GM23338 (cell line): ENCODE results near the gene NF1. TPM values are rescaled to one million over a fixed set of nuclear protein-coding genes. Genes with fewer than 3 reads are reported as not detected.

Experiments
- ATAC-seq: fragments of 200-7000 bp; cut with Tn5 transposase; 3 replicates; pipeline ENCODE4 v1.9.1; 2020
- DNase-seq: peaks from one replicate; pipeline ENCODE4 v3.0.0-alpha.2; 2015; ENCODE audit warnings: low spot score
- H2AFZ ChIP-seq: fragments of 200-600 bp; sonication (generic); 2 replicates; pipeline ENCODE4 v1.8.0; 2016; ENCODE audit warnings: antibody characterized with exemption, mild to moderate bottlenecking, moderate library complexity
- H3F3A ChIP-seq: fragments of 200-600 bp; sonication (generic); replicated peaks from 2 replicates; pipeline ENCODE4 v1.8.0; 2017; ENCODE audit warnings: antibody characterized with exemption, mixed run types, low read depth
- H3K27ac ChIP-seq: fragments of 200-600 bp; sonication (generic); 2 replicates; pipeline ENCODE4 v1.6.1; 2016; ENCODE audit warnings: low read depth
- H3K27me3 ChIP-seq: fragments of 200-600 bp; sonication (generic); 2 replicates; pipeline ENCODE4 v1.8.0; 2016; ENCODE audit warnings: mild to moderate bottlenecking, mixed run types, moderate library complexity; ENCODE audit not compliant: insufficient read depth
- H3K36me3 ChIP-seq: fragments of 200-600 bp; sonication (generic); 2 replicates; pipeline ENCODE4 v1.8.0; 2016; ENCODE audit warnings: mild to moderate bottlenecking; ENCODE audit not compliant: insufficient read depth
- H3K4me1 ChIP-seq: fragments of 200-600 bp; sonication (generic); 2 replicates; pipeline ENCODE4 v1.8.0; 2016; ENCODE audit warnings: mild to moderate bottlenecking, moderate library complexity; ENCODE audit not compliant: insufficient read depth
- H3K4me2 ChIP-seq: fragments of 200-600 bp; sonication (generic); 2 replicates; pipeline ENCODE4 v1.7.1; 2017; ENCODE audit warnings: mixed run types
- H3K4me3 ChIP-seq: fragments of 200-600 bp; sonication (generic); 2 replicates; pipeline ENCODE4 v1.6.1; 2016; ENCODE audit warnings: mixed run types
- H3K79me2 ChIP-seq: fragments of 200-600 bp; sonication (generic); replicated peaks from 2 replicates; pipeline ENCODE4 v1.8.0; 2017; ENCODE audit warnings: mild to moderate bottlenecking; ENCODE audit not compliant: insufficient read depth
- H3K9me2 ChIP-seq: fragments of 200-600 bp; sonication (generic); 2 replicates; pipeline ENCODE4 v1.8.0; 2017; ENCODE audit not compliant: insufficient read depth
- H4K20me1 ChIP-seq: fragments of 200-600 bp; sonication (generic); replicated peaks from 2 replicates; pipeline ENCODE4 v1.8.0; 2017; ENCODE audit warnings: mild to moderate bottlenecking; ENCODE audit not compliant: insufficient read depth
- H3K27ac Mint-ChIP-seq: 2 replicates; pipeline ENCODE4 v1.8.0; 2020; ENCODE audit warnings: inconsistent platforms, mild to moderate bottlenecking, moderate library complexity, mixed read lengths
- H3K27me3 Mint-ChIP-seq: 3 replicates; pipeline ENCODE4 v1.8.0; 2022; ENCODE audit warnings: low read depth, mild to moderate bottlenecking, moderate library complexity, mixed read lengths, inconsistent platforms; ENCODE audit not compliant: insufficient read depth, poor library complexity
- H3K36me3 Mint-ChIP-seq: 3 replicates; pipeline ENCODE4 v1.8.0; 2021; ENCODE audit warnings: low read depth, mild to moderate bottlenecking, inconsistent platforms, moderate library complexity, mixed read lengths
- H3K4me1 Mint-ChIP-seq: 3 replicates; pipeline ENCODE4 v1.8.0; 2020; ENCODE audit warnings: mild to moderate bottlenecking, inconsistent platforms, mixed read lengths
- H3K4me3 Mint-ChIP-seq: 3 replicates; pipeline ENCODE4 v1.8.0; 2021; ENCODE audit warnings: moderate library complexity, mild to moderate bottlenecking, inconsistent platforms, mixed read lengths
- H3K9me3 Mint-ChIP-seq: 3 replicates; pipeline ENCODE4 v1.8.0; 2020; ENCODE audit warnings: moderate library complexity, mild to moderate bottlenecking, inconsistent platforms, mixed read lengths
- CREB1 ChIP-seq: fragments of 250-450 bp; sonication (Bioruptor Pico); IDR thresholded peaks from 2 replicates; pipeline ENCODE4 v1.5.0; 2020; ENCODE audit warnings: low read depth, mild to moderate bottlenecking, moderate library complexity
- EZH2 ChIP-seq: fragments of 200-600 bp; sonication (generic); IDR thresholded peaks from one replicate; pipeline ENCODE4 v1.8.0; 2017; ENCODE audit warnings: antibody characterized with exemption, mild to moderate bottlenecking, low read depth; ENCODE audit not compliant: unreplicated experiment
- EZH2phosphoT487 ChIP-seq: fragments of 200-600 bp; sonication (generic); IDR thresholded peaks from one replicate; pipeline ENCODE4 v1.8.1; 2018; ENCODE audit warnings: antibody characterized with exemption; ENCODE audit not compliant: unreplicated experiment
- JUNB ChIP-seq: IDR thresholded peaks from one replicate; pipeline ENCODE4 v1.6.1; 2016; ENCODE audit warnings: antibody characterized with exemption; ENCODE audit not compliant: unreplicated experiment
- NANOG ChIP-seq: IDR thresholded peaks from 2 replicates; pipeline ENCODE4 v1.6.1; 2016; ENCODE audit warnings: antibody characterized with exemption, borderline replicate concordance
- POLR2AphosphoS5 ChIP-seq: IDR thresholded peaks from 2 replicates; pipeline ENCODE4 v1.6.1; 2016; ENCODE audit warnings: antibody characterized with exemption, low read depth
- STAT1 ChIP-seq: IDR thresholded peaks from one replicate; pipeline ENCODE4 v1.6.1; 2016; ENCODE audit warnings: antibody characterized with exemption; ENCODE audit not compliant: unreplicated experiment
- ZNF114 ChIP-seq: fragments of 250-450 bp; sonication (Bioruptor Pico); IDR thresholded peaks from 2 replicates; pipeline ENCODE4 v1.5.0; 2020; ENCODE audit warnings: mild to moderate bottlenecking, moderate library complexity
- ZNF331 ChIP-seq: fragments of 250-450 bp; sonication (Bioruptor Pico); IDR thresholded peaks from 2 replicates; pipeline ENCODE4 v1.5.0; 2020; ENCODE audit warnings: low read depth, mild to moderate bottlenecking, moderate library complexity
- polyA plus RNA-seq: library from polyadenylated mRNA; unstranded; fragments of >200 nt; fragmentation: Nextera tagmentation; extraction: Ambion mirVana; gene quantifications from 2 replicates; pipeline ENCODE4 v1.2.1, GENCODE V29; 2016
- total RNA-seq: library from RNA; depleted of rRNA; stranded (reverse); fragments of >200 nt; shearing (Covaris generic); gene quantifications from 2 replicates; pipeline ENCODE4 v1.2.3, GENCODE V29; 2014
- TF ChIP-seq, protein P1 (sequence below): IDR thresholded peaks from one replicate; pipeline ENCODE4 v1.6.1; 2018; ENCODE audit warnings: antibody characterized with exemption; ENCODE audit not compliant: unreplicated experiment
- TF ChIP-seq, protein P2 (sequence below): IDR thresholded peaks from 2 replicates; pipeline ENCODE4 v1.6.1; 2016; ENCODE audit warnings: antibody characterized with exemption
- TF ChIP-seq, protein P3 (sequence below): fragments of 250-450 bp; sonication (Bioruptor Pico); IDR thresholded peaks from 2 replicates; pipeline ENCODE4 v1.5.0; 2020; ENCODE audit warnings: mild to moderate bottlenecking, moderate library complexity
- TF ChIP-seq, protein P4 (sequence below), 2 experiments: fragments of 200-600 bp in 1 of 2; sonication (generic) in 1 of 2; conservative IDR thresholded peaks; 2 replicates each; pipeline versions ENCODE4 v1.5.1 to v1.6.1; 2016 to 2017; ENCODE audit warnings: antibody characterized with exemption in 2 of 2, low read depth in 2 of 2, mild to moderate bottlenecking in 2 of 2, moderate library complexity in 1 of 2

Gene NF1
- total and polyA plus RNA-seq, 2 experiments from 2014 or later, result 16.3 to 49.7 TPM

DNA sequence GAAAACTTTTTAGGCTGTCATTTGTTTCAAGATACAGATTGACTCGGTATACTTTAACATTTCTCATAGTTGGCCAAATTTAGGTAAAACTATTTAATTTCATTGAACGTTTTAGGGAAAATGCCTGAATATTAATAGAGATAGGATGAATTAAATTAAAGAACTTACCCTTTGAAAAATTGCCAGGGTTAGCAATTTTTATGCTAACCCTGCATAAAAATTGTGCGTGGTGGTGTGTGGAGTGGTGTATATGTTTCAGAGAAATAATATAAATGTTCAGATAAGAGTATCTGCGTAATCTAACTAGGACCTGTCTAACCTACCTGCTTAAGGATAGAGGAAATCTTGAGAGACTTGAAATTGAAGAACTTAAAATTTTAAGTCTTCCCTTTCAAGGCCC lies 21.4 kb downstream of the NF1 start:
- H3K4me1 Mint-ChIP-seq, result peaks cover 18% of the 10 kb centered on the region; the same call in 2 of the 3 replicates
- peaks cover 6% of the 10 kb centered on the region; the same call in 1 of the 3 replicates for H3K36me3 Mint-ChIP-seq
- TF ChIP-seq EZH2 (no peak), POLR2AphosphoS5 (no peak), STAT1 (no peak), CREB1 (CRISPR knock-in tag) (no peak), JUNB (no peak), ZNF114 (CRISPR knock-in tag) (no peak), EZH2phosphoT487 (no peak), ZNF331 (CRISPR knock-in tag) (no peak), NANOG (no peak)
- TF ChIP-seq, protein P1, sequence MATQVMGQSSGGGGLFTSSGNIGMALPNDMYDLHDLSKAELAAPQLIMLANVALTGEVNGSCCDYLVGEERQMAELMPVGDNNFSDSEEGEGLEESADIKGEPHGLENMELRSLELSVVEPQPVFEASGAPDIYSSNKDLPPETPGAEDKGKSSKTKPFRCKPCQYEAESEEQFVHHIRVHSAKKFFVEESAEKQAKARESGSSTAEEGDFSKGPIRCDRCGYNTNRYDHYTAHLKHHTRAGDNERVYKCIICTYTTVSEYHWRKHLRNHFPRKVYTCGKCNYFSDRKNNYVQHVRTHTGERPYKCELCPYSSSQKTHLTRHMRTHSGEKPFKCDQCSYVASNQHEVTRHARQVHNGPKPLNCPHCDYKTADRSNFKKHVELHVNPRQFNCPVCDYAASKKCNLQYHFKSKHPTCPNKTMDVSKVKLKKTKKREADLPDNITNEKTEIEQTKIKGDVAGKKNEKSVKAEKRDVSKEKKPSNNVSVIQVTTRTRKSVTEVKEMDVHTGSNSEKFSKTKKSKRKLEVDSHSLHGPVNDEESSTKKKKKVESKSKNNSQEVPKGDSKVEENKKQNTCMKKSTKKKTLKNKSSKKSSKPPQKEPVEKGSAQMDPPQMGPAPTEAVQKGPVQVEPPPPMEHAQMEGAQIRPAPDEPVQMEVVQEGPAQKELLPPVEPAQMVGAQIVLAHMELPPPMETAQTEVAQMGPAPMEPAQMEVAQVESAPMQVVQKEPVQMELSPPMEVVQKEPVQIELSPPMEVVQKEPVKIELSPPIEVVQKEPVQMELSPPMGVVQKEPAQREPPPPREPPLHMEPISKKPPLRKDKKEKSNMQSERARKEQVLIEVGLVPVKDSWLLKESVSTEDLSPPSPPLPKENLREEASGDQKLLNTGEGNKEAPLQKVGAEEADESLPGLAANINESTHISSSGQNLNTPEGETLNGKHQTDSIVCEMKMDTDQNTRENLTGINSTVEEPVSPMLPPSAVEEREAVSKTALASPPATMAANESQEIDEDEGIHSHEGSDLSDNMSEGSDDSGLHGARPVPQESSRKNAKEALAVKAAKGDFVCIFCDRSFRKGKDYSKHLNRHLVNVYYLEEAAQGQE, result no peak
- TF ChIP-seq, protein P2, sequence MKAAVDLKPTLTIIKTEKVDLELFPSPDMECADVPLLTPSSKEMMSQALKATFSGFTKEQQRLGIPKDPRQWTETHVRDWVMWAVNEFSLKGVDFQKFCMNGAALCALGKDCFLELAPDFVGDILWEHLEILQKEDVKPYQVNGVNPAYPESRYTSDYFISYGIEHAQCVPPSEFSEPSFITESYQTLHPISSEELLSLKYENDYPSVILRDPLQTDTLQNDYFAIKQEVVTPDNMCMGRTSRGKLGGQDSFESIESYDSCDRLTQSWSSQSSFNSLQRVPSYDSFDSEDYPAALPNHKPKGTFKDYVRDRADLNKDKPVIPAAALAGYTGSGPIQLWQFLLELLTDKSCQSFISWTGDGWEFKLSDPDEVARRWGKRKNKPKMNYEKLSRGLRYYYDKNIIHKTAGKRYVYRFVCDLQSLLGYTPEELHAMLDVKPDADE, result no peak
- TF ChIP-seq, protein P3, sequence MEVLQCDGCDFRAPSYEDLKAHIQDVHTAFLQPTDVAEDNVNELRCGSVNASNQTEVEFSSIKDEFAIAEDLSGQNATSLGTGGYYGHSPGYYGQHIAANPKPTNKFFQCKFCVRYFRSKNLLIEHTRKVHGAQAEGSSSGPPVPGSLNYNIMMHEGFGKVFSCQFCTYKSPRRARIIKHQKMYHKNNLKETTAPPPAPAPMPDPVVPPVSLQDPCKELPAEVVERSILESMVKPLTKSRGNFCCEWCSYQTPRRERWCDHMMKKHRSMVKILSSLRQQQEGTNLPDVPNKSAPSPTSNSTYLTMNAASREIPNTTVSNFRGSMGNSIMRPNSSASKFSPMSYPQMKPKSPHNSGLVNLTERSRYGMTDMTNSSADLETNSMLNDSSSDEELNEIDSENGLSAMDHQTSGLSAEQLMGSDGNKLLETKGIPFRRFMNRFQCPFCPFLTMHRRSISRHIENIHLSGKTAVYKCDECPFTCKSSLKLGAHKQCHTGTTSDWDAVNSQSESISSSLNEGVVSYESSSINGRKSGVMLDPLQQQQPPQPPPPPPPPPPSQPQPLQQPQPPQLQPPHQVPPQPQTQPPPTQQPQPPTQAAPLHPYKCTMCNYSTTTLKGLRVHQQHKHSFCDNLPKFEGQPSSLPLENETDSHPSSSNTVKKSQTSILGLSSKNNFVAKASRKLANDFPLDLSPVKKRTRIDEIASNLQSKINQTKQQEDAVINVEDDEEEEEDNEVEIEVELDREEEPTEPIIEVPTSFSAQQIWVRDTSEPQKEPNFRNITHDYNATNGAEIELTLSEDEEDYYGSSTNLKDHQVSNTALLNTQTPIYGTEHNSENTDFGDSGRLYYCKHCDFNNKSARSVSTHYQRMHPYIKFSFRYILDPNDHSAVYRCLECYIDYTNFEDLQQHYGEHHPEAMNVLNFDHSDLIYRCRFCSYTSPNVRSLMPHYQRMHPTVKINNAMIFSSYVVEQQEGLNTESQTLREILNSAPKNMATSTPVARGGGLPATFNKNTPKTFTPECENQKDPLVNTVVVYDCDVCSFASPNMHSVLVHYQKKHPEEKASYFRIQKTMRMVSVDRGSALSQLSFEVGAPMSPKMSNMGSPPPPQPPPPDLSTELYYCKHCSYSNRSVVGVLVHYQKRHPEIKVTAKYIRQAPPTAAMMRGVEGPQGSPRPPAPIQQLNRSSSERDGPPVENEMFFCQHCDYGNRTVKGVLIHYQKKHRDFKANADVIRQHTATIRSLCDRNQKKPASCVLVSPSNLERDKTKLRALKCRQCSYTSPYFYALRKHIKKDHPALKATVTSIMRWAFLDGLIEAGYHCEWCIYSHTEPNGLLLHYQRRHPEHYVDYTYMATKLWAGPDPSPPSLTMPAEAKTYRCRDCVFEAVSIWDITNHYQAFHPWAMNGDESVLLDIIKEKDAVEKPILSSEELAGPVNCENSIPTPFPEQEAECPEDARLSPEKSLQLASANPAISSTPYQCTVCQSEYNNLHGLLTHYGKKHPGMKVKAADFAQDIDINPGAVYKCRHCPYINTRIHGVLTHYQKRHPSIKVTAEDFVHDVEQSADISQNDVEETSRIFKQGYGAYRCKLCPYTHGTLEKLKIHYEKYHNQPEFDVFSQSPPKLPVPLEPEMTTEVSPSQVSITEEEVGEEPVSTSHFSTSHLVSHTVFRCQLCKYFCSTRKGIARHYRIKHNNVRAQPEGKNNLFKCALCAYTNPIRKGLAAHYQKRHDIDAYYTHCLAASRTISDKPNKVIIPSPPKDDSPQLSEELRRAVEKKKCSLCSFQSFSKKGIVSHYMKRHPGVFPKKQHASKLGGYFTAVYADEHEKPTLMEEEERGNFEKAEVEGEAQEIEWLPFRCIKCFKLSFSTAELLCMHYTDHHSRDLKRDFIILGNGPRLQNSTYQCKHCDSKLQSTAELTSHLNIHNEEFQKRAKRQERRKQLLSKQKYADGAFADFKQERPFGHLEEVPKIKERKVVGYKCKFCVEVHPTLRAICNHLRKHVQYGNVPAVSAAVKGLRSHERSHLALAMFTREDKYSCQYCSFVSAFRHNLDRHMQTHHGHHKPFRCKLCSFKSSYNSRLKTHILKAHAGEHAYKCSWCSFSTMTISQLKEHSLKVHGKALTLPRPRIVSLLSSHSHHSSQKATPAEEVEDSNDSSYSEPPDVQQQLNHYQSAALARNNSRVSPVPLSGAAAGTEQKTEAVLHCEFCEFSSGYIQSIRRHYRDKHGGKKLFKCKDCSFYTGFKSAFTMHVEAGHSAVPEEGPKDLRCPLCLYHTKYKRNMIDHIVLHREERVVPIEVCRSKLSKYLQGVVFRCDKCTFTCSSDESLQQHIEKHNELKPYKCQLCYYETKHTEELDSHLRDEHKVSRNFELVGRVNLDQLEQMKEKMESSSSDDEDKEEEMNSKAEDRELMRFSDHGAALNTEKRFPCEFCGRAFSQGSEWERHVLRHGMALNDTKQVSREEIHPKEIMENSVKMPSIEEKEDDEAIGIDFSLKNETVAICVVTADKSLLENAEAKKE, result no peak
- TF ChIP-seq, protein P4, sequence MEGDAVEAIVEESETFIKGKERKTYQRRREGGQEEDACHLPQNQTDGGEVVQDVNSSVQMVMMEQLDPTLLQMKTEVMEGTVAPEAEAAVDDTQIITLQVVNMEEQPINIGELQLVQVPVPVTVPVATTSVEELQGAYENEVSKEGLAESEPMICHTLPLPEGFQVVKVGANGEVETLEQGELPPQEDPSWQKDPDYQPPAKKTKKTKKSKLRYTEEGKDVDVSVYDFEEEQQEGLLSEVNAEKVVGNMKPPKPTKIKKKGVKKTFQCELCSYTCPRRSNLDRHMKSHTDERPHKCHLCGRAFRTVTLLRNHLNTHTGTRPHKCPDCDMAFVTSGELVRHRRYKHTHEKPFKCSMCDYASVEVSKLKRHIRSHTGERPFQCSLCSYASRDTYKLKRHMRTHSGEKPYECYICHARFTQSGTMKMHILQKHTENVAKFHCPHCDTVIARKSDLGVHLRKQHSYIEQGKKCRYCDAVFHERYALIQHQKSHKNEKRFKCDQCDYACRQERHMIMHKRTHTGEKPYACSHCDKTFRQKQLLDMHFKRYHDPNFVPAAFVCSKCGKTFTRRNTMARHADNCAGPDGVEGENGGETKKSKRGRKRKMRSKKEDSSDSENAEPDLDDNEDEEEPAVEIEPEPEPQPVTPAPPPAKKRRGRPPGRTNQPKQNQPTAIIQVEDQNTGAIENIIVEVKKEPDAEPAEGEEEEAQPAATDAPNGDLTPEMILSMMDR (conservative IDR thresholded peaks at IDR 0.05; ENCODE audit: low read depth in 2 of 2), result no peak
- ATAC-seq (no peak), DNase-seq (no peak)
- no peak overlapping the region for H2AFZ ChIP-seq
- no peaks in the 10 kb centered on the region for H3K36me3 ChIP-seq
- H3K27me3 ChIP-seq, result no peaks in the 10 kb centered on the region
- no peaks in the 10 kb centered on the region for H3K9me2 ChIP-seq
- H3K4me3 ChIP-seq, result no peak overlapping the region
- H3K9me3 Mint-ChIP-seq, result peaks cover 5% of the 10 kb centered on the region; the same call in 1 of the 3 replicates
- no peak overlapping the region for H3K27ac ChIP-seq
- H4K20me1 ChIP-seq, result peaks cover 8% of the 10 kb centered on the region
- no peak overlapping the region for H3K27ac Mint-ChIP-seq
- peaks cover 1% of the 10 kb centered on the region for H3K27me3 Mint-ChIP-seq
- H3K4me3 Mint-ChIP-seq, result no peak overlapping the region
- no peaks in the 10 kb centered on the region for H3F3A ChIP-seq
- peaks cover 9% of the 10 kb centered on the region; the same call in 1 of the 2 replicates for H3K4me1 ChIP-seq
- H3K79me2 ChIP-seq, result peaks cover 50% of the 10 kb centered on the region
- no peak overlapping the region for H3K4me2 ChIP-seq
